ENCODE data around the gene ARMH1. TPM values are rescaled to one million over a fixed set of nuclear protein-coding genes. Genes with fewer than 3 reads are reported as not detected.
"Not testable (repeated sequence)": the region's sequence is repeated elsewhere in the genome, so short reads cannot be mapped to it uniquely, and the experiment has no call there.

The ARMH1 gene
- total RNA-seq, 1 donor from 2014 or later = 4.7 TPM

DNA sequence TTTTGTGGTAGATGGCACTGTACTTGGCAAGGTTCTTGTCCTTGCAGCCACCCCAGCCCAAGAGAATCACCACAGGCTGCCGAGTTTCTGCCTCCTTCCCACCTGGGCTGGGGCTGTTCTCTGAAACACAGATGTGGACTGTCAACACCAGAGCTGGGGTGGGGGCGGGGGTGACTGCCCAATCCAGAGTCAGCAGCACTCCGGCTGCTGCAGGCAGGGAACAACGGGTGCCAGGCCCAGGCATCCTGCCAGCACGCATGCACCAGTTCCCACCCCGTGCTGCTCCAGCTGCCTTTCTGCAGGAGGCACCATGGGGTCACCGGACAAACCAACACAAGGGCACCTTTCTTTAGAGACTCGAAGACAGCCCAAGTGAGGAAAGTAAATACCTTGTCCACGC lies 14.3 kb upstream of the ARMH1 start:
- no peaks in the 10 kb centered on the region for H3K36me3 ChIP-seq (ENCODE audit: control insufficient read depth, insufficient read depth, low read length)
- TF ChIP-seq, protein P1, sequence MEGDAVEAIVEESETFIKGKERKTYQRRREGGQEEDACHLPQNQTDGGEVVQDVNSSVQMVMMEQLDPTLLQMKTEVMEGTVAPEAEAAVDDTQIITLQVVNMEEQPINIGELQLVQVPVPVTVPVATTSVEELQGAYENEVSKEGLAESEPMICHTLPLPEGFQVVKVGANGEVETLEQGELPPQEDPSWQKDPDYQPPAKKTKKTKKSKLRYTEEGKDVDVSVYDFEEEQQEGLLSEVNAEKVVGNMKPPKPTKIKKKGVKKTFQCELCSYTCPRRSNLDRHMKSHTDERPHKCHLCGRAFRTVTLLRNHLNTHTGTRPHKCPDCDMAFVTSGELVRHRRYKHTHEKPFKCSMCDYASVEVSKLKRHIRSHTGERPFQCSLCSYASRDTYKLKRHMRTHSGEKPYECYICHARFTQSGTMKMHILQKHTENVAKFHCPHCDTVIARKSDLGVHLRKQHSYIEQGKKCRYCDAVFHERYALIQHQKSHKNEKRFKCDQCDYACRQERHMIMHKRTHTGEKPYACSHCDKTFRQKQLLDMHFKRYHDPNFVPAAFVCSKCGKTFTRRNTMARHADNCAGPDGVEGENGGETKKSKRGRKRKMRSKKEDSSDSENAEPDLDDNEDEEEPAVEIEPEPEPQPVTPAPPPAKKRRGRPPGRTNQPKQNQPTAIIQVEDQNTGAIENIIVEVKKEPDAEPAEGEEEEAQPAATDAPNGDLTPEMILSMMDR (IDR thresholded peaks at IDR 0.05; ENCODE audit: insufficient read depth, low read length, poor library complexity, severe bottlenecking) = no peak
- H3K27me3 ChIP-seq (ENCODE audit: control insufficient read depth, insufficient read depth, low read length) = no peaks in the 10 kb centered on the region
- no peak for DNase-seq (ENCODE audit: low read depth)
- no peak overlapping the region for H3K4me3 ChIP-seq (ENCODE audit: low read depth, low read length)

DNA sequence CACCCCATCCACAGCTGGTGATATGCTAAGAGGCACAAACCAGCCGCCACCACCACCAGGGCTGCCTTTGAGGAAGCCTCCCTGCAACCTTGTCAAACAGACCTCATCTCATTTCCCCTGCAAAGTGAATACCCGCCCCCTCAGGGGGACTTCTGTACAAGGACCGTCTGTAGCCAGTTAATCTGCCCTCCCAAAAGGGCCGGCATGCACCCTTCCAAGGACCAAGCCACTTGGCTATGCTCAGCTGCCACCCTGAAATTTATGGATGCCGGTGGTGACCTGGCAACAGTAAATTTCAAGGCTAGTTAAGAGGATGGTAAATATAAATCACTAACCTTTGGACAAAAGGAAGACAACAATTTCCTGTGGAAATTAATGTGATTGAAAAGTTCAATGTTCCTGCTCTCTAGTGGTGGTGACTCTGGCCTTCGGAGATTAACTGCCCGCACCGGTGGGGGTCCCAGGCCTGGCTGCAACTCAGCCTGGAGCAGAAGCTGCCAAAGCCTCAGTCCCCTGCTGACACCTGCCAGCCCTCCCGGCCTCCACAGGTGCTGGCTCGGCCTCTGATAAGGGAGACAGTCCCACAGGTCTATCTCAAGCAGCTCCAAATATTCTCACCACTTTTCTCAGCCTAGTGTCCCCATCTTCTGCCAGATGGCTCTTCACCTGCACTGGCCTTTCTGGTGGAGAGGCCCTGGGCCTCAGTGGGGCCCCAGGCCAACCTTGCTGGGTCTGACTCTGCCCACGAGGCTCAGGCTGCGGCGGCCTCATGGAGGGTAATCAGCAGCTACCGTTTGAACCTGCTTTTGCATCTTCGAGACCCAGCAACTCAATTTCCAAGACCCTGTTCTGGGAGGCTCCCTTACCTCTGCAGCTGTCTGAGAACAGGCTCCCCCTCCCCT lies 12.5 kb upstream of the ARMH1 start:
- no peaks in the 10 kb centered on the region for H3K27me3 ChIP-seq (ENCODE audit: control insufficient read depth, insufficient read depth, low read length)
- TF ChIP-seq, protein P1 (IDR thresholded peaks at IDR 0.05; ENCODE audit: insufficient read depth, low read length, poor library complexity, severe bottlenecking) = no peak

DNA sequence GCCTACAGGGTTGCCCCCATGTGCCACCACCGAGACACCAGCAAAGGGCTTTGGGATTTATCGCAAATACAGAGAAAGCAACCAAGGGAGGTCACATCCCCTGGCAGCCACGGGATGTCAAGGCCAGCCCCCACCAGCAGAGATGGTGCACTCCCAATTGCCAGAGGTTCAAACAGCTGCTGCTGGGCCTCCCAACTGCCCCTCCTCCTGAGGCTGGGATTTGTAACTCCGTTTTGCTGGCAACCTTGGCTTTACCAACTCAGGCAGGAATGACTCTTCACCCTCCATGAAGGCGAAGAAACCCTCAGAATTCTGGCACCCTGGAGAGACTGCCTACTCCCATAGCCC lies 11.9 kb upstream of the ARMH1 start:
- Histone ChIP-seq H3K27me3 (ENCODE audit: control insufficient read depth, insufficient read depth, low read length) (no peaks in the 10 kb centered on the region), H3K36me3 (ENCODE audit: control insufficient read depth, insufficient read depth, low read length) (no peaks in the 10 kb centered on the region), H3K4me3 (ENCODE audit: low read depth, low read length) (no peak overlapping the region)
- DNase-seq (ENCODE audit: low read depth) = no peak
- TF ChIP-seq, protein P1 (IDR thresholded peaks at IDR 0.05; ENCODE audit: insufficient read depth, low read length, poor library complexity, severe bottlenecking) = no peak

More for the DNA sequence above, 12.5 kb upstream of the ARMH1 start:
- Histone ChIP-seq H3K4me3 (ENCODE audit: low read depth, low read length) (no peak overlapping the region), H3K36me3 (ENCODE audit: control insufficient read depth, insufficient read depth, low read length) (no peaks in the 10 kb centered on the region)
- DNase-seq (ENCODE audit: low read depth) = no peak

DNA sequence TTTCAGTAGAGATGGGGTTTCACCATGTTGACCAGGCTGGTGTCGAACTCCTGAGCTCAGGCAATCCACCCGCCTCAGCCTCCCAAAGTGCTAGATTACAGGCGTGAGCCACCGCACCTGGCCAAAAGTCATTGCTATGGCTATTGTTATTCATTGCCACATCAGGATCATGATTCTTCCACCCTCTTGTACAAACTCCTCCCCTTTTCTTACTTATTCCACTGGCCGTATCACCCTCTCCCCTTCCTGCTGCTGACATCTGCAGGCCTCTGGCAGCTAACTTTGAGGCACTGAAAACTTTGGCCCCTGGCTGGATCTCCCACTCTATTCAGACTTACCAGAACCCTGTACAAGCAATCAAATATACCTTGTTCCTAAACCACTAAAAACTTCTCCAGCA lies 11.1 kb upstream of the ARMH1 start:
- DNase-seq (ENCODE audit: low read depth) = no peak
- H3K27me3 ChIP-seq (ENCODE audit: control insufficient read depth, insufficient read depth, low read length) = no peaks in the 10 kb centered on the region
- H3K36me3 ChIP-seq (ENCODE audit: control insufficient read depth, insufficient read depth, low read length) = no peaks in the 10 kb centered on the region
- H3K4me3 ChIP-seq (ENCODE audit: low read depth, low read length) = no peak overlapping the region
- TF ChIP-seq, protein P1 (IDR thresholded peaks at IDR 0.05; ENCODE audit: insufficient read depth, low read length, poor library complexity, severe bottlenecking) = no peak

DNA sequence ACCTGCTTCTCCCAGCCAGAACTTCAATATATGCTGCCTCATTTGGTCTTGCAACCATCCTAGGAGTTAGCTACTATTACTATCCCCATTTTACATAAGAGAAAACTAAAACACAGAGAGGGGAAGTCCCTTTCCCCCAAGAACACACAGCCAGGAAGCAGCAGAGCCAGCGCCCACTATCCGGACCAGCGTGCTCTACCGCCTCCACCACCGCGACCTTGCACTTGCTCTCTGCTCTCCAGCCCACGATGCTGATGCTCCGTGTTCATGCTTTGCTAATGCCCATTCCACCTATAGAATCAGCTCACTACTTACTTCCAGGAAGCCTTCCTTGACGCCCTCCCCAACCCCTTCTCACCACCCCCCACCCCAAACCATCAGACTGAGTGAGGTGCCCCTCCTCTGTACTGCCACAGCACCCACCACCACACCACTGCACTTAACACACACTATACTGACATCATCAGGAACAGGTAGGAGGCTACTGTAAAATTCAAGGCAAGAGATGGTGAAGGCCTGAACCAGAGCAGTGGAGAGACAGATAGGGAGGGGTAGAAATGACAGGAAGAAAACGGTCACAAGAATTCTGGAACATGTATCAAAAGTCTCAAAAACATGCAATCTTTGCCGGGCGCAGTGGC lies 9.7 kb upstream of the ARMH1 start:
- no peaks in the 10 kb centered on the region for H3K27me3 ChIP-seq (ENCODE audit: control insufficient read depth, insufficient read depth, low read length)
- no peak overlapping the region for H3K4me3 ChIP-seq (ENCODE audit: low read depth, low read length)
- no peak for DNase-seq (ENCODE audit: low read depth)
- TF ChIP-seq, protein P1 (IDR thresholded peaks at IDR 0.05; ENCODE audit: insufficient read depth, low read length, poor library complexity, severe bottlenecking) = no peak
- no peaks in the 10 kb centered on the region for H3K36me3 ChIP-seq (ENCODE audit: control insufficient read depth, insufficient read depth, low read length)

DNA sequence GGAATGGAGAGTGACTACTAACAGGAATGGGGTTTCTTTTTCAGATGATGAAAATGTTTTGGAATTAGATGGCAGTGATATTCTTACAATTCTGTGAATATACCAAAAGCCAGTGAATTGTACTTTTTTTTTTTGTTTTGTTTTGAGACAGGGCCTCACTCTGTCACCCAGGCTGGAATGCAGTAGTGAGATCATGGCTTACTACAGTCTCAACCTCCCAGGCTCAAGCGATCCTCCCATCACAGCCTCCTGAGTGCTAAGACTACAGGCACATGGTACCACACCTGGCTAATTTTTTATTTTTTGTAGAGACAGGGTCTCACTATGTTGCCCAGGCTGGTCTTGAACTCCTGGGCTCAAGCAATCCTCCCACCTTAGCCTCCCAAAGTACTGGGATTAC lies 7.8 kb upstream of the ARMH1 start:
- not testable (repeated sequence) for DNase-seq (ENCODE audit: low read depth); H3K4me3 ChIP-seq (ENCODE audit: low read depth, low read length); H3K27me3 ChIP-seq (ENCODE audit: control insufficient read depth, insufficient read depth, low read length); H3K36me3 ChIP-seq (ENCODE audit: control insufficient read depth, insufficient read depth, low read length)
